CD4-positive, alpha-beta T cell treated with Interleukin-21 for 1 hour (primary cell): ENCODE results near the gene B3GALT6.

Experiments
- DNase-seq: peaks from one replicate; pipeline ENCODE4 v3.0.0-alpha.2; 2020

The B3GALT6 gene

DNA sequence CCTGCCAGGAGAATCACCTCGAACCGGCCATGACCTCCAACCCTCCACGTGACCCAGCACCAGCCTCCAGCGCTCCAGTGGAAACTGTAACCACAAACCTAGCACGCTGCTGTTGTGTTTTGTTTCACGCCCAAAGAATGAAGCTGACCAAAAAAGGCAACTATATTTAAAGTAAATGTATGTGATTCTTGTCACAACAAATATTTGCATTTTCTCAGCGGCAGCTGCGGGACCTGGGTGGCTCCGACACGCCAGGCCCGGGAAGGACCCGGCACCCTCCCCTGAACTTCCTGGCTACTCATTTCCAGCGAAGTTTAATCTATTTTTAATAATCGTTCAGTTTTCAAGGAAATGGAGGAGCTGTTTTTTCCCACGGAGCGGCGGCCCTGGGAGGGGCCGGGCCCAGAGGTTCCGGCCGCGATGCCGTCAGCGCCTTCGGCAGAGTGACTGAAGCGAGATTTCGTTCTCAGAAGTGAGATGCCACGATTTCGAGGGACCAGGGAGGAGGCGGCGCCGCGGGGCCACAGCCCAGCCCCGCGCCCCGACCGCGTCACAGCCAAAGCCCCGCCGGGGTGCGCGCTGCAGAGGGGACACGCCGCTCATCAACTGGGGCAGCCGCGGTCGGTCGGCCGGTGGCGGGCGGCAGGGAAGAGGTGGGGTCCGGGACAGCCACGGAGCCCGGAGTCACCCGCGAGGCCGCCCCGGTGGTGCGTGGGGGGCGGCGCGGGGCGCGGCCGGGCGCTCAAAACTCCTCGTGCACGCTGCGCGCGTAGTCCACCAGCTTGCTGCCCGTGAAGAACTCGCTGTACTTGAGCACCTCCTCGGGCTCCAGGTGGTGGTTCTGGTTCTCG, 15.0 kb upstream of the B3GALT6 start:
- peak; percentile 76 for DNase-seq

DNA sequence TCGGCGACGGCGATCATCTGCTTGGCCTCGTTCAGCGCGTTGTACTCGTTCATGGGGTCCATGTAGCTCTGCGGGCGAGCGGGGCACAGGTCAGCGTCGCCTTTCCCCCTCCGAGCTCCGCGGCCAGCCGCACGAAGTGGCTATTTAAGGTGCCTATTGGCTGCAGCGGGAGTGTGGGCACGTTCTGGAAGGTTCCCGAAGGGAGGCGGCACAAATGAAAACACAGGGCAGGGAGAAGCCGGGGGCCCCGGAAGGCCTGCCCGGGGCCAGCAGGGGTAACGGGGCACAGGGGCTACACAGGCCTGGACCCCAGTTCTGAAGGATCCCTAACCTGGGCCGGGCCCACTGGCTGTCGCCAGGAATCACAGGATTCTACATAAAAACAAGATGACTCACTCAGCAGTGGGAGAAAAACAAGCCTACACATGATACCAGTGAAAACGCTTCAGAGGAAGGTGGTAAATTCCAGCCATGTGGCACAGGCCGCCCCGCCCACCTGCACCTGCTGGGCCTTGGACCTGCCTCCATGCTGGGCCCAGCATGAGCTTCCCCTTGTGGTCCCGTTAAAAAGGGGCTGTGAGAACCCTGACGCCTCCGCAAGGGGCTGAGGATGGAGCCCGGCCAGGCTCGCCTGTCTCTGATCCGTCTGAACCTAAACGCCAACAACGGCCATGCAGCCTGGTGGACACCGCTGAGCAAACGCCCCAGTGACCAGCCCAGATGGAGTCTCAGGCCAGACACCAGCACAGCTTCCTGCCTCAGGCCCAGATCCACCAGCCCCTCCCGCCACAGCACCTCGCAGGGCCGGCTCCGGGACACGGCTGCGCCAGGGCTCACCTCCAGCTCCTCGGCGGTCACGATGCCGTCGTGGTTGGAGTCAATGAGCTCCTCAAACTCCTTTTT, 14.2 kb upstream of the B3GALT6 start:
- DNase-seq = peak; percentile 41

GRCh38 chr1:1218524-1219200, 13.4 kb upstream of the B3GALT6 start:
- no peak for DNase-seq

DNA sequence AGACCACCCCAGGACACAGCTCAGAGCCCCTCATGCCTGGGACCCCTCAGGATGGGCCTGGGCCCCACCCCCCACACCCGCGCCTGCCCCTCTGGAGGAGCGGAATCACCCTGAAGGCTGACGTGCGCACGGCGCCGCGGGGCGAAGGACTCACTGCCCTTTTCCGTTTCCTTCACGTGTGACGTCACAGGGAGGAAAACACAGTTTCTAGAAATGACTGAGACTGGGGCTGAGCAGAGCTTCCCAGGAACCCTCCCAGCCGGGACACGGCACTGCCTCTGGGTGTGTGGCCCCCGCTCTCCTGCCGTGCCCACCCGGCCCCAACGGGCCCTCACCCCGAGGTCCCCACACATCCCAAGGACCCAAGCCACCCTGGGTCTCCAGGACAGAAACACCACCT, 12.7 kb upstream of the B3GALT6 start:
- DNase-seq = peak; percentile 76

DNA sequence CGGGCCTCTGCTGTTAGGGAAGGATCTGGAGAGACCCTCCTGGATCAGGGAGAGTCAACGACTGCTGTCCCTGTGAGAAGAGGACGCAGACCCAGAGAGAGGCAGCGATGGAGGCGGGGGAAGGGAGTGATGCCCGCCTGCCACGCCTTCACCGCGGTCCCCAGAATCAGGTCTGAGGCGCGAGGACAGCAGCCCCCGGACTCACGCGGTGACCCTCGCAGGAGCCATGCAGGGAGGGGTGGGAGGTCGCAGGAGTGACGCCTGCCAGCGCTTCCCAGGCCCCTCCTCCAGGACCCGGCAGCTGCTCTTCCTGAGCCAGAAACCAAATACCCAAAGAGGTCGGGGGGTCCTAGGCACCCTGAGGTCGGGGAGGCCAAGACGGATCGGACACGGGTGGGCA, 11.8 kb upstream of the B3GALT6 start:
- DNase-seq = no peak

- no peak for DNase-seq
These were observed 10.0 kb upstream of the B3GALT6 start for GRCh38 chr1:1221887-1222574.

DNA sequence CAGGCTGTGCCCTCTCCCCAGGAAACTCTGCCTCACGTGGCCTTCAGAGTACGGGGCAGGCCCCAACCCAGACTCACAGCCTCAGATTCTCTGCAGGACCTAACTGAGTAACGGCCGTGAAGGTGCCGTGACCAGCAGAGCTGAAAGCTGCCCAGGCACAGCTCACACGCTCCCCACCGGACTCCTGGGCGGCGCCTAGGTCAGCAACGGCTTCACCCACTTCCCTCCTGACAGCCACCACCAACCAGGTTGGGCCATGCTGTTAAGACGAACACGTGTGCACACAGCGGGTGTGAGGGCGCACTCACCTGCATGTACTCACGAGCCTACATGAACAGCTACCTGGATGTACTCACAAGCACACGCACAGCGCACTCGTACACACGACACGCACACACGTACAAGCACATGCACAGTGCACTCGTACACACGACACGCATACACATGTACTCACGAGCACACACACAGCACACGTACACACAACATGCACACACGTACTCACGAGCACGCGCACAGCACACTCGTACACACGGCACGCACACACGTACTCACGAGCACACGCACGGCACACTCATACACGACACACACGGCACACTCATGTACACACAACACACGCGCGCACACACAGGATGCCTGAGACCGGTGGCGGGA, 9.3 kb upstream of the B3GALT6 start:
- no peak for DNase-seq

GRCh38 chr1:1223321-1223720, 8.7 kb upstream of the B3GALT6 start:
- DNase-seq = no peak

GRCh38 chr1:1223891-1224290, 8.1 kb upstream of the B3GALT6 start:
- DNase-seq = no peak

DNA sequence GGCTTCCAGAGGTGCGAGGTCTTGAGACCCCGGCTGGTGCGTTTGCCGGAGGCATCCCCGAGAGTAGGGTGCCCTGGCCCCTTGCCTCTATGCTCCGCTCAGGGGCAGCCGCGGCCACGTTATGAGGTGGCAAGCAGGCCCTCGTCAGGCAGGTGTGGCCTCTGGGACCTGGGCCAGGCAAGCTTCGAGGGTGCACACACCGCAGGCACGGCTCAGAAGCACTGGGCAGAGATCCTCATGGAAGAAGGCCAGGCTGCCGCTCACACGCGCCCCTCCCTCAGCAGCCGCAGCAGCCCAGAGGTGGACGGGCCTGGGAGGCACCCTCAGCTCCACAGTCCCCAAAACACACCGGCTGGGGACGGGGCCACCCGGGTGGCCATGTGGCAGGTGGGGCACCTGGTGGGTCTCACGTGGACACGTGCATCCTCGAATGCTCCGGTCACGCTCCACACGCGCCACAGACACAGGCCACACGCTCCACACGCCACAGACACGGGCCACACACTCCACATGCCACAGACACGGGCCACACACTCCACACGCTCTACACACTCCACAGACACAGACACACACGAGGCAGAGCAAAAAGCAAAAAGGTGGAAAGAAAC, 6.7 kb upstream of the B3GALT6 start:
- no peak for DNase-seq

GRCh38 chr1:1225913-1226312, 6.1 kb upstream of the B3GALT6 start:
- DNase-seq = no peak

- DNase-seq = no peak
These were observed 5.3 kb upstream of the B3GALT6 start for GRCh38 chr1:1226566-1227362.

DNA sequence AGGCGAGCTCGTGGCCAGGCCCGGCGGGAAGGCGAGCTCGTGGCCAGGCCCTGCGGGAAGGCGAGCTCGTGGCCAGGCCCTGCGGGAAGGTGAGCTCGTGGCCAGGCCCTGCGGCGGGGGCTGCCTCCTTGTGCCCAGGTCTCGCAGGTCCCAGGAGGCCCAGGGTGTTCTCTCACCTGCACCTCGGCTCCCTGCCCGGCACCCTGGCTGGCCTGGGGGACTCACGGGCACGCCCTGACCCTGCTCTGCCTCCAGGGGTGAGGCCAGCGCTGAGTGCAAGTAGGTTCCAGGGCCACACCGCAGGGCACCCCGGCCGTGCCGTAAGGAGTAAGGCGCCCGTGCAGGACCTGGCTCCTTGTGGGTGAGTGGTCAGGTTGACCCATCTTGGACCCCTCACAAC, 4.7 kb upstream of the B3GALT6 start:
- DNase-seq = no peak

GRCh38 chr1:1228187-1228586, 3.9 kb upstream of the B3GALT6 start:
- no peak for DNase-seq

DNA sequence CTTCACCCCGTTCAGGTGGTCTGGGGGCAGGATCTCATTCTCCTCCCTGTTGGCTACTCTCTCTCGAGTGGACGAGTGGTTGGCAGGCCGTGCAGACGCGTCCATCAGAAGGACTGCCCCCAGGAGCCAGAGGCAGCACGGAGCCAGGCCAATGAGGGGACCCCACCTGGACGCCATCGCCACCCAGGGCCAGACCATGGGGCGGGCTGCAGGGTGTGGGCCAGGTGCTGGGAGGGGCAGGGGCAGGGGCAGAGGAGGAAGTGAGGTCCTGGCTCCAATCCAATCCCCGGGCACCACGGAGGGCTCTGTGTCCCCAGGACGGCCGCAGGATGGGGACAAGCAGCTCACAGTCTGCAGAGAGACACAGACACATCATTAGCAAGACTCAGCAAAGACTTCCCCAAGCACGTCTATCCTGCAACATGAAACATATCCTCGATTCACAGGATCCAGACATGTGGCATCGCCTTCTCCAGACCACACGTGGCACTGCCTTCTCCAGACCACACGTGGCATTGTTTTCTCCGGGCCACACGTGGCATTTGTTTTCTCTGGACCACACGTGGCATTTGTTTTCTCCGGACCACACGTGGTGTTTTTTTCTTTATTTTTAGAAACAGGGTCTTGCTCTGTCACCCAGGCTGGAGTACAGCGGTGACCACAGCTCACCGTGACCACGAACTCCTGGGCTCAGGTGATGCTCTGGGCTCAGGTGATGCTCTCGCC, 3.3 kb upstream of the B3GALT6 start:
- no peak for DNase-seq

DNA sequence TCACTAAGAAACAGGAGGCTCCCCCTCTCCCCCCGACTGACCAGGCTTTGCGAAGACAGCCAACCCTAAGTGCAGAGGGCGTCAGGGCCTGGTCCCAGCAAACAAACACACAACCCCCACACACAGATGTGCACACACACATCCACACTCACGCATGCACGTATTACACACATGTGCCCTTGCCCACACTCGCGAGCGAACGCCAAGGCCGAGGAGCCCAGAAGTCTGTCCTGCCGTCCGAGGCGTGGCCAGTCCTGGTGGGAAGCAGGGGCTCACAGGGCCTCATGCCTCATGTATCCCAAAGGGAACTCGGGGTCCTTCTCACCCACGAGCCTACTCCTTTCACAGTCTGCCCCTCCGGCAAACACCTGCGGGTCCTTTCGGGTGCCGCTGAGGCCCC, 2.3 kb upstream of the B3GALT6 start:
- DNase-seq = no peak

DNA sequence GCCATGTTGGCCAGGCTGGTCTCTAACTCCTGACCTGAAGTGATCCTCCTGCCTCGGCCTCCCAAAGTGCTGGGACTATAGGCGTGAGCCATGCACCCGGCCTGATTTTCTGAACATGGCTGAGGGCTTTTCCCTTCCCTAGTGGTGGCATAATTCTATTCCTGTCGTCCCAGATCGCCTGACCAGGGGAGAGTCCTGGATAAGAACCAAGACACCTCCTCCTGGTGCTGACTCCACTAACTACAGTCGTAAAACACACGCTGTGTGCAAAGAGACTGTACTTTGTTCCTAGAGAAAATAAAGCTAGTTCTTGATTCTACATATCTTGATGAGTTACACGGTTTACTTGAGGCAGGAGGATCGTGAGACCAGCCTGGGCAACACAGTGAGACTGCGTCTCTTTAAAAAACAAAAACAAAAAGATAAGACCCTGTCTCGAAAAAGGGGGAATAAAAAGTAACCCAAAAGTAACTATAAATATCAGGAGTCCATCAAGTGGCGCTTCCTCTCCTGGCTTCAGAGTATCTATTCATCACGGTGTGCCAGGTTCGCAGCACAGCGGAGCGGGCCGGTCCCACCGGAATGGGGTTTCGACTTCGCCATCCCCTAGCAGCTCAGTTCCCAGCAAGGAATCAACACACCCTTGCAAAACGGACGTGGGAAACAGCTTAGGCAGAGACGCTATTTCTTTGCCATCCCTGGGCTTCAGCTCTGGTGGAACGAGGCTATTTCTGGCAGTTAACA, 1.2 kb upstream of the B3GALT6 start:
- DNase-seq = no peak

DNA sequence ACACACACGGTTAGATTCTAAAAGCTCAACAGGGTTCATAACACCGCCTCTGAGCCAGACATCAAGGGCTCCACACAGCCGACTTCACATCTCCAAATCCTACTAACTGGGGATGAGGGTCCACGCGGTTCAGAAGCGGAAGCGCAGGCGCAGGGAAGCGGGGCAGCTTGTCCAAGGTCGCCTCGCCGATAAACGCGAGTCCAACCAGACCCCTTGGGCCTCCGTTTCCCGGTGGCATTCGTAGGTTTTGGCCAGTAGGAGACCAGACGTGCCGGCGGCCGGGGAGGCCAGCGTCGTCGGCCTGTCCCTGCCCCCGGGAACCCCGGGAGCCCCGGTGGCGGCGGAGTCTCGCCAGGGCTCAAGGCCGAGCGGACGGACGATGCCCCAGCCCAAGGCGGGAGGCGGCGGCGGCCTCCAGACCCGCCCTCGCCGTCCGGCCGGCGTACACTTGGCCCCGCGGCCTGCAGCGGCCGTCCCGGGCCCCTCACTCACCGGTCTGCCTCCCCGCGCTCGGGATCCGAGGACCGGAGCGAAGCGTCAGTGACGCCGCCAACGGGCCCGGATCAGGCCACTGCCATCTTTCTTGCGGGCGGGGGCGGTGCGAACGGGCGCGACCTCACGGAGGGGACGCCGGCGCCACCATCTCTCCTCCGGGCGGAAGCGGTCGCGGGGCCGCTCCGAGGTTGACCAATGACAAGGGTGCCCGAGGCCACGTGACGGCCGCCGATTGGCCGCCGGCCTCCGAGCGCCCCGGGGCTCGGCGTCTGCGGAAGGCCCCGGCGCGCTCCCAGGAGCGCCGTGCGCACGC, 433 bp upstream of the B3GALT6 start, which contains the start of gene SDF4:
Gene SDF4, minus strand, starts transcription at position 602 of the 808 bp plus-strand sequence. CDS start 3,229 bp downstream, outside the sequence.
- peak; percentile 97 for DNase-seq
